Measurements from ENCODE around the gene UBE2D4.
"Not testable (repeated sequence)": the region's sequence is repeated elsewhere in the genome, so short reads cannot be mapped to it uniquely, and the experiment has no call there.

Gene UBE2D4

DNA sequence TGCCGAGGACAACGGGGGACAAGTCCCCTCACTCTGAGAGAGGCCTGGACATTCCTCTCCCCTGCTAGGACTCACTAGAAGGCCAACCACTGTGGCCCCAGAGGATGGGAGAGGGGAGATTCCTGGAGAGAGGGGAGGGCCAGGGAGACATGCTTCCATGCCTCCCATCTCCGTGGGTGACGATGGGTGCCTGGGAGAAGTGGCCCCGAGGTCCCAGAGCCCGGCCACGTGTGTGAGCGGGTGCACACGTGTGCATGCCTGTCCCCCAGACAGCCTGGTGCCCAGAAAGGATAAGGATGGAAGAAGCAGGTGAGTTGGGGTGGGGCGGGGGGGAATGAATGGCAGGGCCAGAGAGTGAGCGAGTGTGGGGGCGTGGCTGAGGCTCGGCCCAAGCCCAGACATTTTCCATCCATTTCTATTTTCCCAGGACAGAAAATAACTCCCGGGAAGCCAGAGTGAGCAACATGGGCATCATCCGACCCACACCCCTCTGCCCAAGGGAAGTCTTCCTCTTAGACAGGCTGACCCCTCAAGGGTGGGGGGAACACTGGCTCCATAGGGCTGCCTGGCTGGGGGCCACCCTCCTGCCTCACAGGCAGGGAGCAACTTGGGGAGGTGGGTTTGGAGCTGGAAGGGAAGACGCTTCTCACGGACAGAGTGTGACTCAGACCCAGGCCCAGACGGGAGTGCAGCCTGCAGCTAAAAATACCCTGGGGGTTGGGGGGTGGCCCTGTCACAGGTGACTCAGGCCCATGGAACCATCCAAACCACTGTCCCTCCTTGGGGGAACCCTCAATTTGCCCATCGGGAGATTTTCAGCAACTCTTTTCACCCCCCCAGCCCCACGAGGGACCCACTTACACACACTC lies 42.2 kb downstream of the UBE2D4 start:
- not testable (repeated sequence) for DNase-seq

DNA sequence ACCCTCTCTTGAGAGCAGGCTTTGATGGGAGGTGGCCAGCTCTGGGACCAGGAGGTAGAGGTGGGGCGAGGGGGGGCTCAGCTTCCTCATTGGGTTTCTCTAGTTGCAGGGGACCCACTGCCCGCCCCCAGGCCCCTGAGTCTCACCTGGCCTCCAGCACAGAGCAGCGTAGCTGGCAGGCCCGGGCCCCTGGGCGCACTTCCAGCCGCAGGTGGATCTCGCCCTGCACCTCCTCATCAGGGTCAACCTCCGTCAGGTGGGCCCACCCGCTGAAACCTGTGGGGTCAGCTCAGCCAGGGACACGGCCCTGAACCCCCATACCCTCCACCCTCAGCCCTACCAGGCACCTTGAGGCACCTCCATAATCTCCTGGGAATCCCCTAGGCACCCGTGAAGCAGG lies 43.4 kb downstream of the UBE2D4 start:
- not testable (repeated sequence) for DNase-seq

DNA sequence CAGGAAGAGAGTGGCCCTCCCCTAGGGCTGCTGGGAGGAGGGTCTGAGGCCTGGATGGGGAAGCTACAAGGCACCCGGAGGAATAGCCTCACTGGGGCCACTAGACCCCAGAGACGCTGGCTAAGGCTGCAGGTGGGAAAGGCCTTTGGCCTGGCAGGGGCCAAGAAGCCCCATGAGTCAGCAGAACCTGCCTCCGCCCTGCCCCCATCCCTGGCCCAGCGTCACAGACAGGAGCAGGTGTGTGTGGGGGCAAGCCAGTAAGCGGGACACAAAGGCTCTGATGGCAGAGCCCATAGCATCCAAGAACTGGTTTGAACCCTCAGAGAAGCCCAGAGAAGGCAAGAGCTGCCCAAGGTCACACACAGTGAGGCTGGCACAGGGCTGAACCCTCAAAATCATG lies 44.5 kb downstream of the UBE2D4 start:
- DNase-seq: not testable (repeated sequence)

DNA sequence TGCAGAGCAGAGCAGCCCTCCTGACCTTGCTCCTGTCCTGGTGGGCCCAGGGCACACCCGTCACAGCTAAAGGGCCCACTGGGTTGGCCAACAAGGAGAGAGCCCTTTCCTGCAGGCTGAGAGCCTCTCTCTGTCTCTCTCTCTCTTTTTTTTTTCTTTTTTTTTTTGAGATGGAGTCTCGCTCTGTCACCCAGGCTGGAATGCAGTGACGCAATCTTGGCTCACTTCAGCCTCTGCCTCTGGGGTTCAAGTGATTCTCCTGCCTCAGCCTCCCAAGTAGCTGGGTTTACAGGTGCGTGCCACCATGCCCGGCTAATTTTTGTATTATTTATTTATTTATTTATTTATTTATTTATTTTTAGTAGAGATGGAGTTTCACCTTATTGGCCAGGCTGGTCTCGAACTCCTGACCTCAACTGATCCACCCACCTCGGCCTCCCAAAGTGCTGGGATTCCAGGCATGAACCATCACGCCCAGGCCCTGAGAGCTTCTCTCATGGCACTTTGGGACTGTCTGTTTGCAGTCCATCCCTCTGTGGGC lies 47.9 kb downstream of the UBE2D4 start:
- not testable (repeated sequence) for DNase-seq

DNA sequence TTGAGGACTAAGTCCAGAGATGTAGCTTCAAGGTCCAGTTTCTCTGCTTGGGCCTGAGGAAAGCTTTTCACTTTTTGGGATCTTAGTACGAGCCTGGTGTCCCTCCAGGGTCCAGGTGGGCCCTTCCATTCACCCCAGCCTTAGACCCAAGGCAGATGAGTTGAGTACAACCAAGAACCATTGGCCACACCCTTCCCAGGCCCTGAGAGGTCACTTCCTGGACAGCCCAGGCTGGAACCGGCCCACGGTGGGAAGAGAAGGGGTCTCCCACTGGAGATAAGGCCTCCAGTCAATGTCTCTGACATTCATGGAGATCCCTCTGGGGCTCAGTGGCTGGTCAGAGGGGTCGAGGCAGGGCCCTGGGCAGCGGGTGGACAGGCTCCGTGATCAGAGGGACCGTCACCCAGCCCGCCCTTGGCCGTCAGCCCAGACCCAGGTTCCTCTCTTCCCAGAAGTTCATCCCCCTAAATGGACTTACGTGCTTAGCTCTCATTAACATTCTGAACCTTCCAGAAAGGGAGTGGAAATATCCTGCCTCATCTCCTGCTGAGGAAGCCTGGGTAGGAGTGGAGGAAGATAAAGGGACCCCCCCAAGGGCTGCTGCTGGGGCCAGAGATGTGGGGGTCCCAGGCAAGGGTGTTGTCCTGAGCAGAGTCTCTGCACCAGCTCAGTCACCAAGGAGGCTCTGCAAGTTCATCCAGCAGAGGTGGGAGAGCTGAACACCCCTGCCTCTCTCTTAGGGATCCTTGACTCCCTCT lies 48.7 kb downstream of the UBE2D4 start:
- DNase-seq: not testable (repeated sequence)

DNA sequence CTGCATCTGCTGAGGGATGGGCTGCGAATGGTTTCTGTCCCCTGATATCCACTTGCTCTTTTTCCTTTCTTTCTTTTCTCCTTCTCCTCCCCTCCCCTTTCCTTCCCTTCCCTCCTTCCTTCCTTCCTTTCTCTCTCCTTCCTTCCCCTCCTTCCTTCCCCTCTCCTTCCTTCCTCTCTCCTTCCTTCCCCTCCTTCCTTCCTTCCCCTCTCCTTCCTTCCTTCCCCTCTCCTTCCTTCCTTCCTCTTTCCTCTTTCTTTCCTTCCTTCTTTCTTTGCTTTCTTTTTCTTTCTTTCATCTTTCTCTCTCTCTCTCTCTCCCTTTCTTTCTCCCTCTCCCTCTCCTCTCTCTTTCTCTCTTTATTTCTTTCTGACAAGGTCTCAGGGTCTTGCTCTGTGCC lies 51.3 kb downstream of the UBE2D4 start:
- DNase-seq: no peak

DNA sequence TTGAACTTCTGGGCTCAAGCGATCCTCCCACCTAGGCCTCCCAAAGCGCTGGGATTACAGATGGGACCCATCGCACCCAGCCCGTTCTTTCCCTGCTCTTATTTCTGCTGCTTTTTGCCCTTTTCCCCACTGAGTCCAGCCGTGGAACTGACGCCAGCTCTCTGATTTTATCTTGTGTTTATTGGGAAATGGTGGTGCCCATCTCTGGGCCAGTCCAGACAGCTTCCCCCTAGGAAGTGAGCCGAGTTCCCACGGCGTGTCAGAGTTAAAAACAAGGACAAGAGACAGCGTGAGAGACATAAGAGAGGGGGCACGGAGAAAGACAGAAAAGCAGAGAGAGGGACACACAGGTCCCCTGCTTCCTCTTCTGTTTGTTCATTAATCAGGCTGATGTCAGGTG lies 51.9 kb downstream of the UBE2D4 start:
- not testable (repeated sequence) for DNase-seq

DNA sequence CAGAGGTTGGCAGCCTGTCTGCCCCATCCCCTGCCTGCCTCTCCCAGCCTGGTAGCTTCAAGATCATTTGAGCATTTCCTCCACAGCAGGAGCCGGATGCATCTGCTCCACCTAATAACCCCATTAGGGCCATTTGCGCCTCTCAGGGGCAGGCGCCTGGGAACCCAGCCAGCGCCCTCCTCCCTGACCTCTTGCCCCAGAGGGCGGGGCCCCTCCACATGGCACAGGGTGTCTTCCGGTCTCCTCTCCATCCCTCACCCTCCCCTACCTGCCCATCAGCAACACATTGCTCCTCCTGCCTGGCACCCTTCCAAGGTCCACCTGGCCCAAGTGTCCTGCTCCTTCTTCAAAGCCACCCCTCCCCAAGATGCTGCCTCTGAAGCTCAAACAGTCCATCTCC lies 56.6 kb downstream of the UBE2D4 start:
- not testable (repeated sequence) for DNase-seq

DNA sequence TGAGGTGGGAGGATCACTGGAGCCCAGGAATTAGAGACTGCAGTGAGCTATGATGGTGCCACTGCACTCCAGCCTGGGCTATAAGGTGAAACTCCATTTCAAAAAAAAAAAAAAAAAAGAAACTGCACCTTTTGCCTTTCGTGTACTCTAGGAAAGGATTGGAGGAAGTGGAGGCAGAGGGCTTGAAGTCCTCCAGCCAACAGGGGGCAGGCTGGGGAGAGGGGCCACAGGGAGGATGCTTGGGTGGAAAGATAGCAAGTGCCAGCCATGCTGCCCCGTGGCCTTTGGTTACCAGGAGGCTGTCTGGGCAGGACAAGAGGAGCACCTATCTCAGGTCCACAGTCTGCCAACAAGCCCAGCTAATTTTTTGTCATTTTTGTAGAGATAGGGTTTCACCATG lies 57.5 kb downstream of the UBE2D4 start:
- not testable (repeated sequence) for DNase-seq

DNA sequence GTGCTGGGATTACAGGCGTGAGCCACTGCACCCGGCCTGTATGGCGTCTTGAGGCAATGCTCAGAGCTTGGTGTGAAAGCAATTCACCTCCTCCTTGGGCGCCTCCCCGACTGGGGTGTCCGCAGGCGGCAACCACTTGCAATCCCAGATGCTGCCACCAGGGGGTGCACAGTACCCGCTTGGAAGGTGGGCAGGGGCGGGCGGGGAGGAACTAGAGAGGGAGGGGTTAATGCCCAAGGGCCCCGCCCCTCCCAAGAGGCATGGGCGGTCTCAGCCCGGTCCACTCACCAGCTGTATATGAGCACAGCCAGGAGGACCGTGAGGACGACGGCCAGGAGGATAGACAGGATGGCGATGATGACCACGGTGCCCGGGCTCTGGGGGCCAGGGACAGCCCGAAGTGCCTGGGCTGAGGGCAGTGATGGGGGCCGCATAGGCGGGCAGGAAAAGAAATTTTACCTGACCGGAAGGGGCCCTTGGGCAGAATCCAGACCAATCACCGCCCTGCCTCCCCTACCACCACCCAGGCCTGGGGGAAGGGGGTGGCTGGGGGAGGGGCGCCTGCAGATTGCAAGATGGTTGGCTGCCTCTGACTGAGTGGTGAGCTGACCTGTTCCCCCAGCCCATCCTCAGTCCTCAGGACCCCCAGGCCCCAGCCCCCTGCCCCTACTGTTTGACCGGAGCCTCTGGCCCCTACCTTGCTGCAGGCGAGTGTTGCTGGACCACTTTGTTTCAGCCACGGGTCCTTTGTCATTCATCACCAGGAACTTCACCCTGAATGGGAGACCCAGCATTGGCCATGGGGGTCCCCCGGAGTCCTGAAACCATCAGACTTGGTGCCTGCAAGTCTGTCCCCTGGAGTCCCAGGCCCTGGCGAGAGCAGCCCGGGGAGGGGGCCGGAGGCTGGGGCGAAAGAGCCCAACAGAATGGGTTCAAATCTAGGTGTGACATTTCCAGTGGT lies 59.9 kb downstream of the UBE2D4 start:
- DNase-seq: not testable (repeated sequence)

DNA sequence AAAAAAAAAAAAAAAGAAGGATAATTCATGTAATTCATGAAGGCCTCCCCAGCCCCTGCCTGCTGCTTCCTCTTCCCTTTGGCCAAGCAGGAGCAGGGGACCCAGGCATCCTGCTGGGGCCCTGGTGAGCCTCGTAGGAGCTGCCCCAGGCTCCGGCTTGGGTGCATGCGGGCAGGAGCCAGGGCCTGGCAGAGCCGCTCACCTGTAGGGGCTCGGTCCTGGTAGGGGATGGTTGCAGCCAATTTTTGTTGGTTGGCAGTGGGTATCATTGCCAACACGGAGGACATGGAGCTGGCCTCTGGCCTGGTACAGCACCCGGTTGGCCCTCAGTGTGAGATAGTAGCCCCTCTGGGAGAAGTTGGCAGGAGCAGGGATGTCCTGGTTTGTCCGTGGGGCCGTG lies 61.2 kb downstream of the UBE2D4 start:
- not testable (repeated sequence) for DNase-seq

DNA sequence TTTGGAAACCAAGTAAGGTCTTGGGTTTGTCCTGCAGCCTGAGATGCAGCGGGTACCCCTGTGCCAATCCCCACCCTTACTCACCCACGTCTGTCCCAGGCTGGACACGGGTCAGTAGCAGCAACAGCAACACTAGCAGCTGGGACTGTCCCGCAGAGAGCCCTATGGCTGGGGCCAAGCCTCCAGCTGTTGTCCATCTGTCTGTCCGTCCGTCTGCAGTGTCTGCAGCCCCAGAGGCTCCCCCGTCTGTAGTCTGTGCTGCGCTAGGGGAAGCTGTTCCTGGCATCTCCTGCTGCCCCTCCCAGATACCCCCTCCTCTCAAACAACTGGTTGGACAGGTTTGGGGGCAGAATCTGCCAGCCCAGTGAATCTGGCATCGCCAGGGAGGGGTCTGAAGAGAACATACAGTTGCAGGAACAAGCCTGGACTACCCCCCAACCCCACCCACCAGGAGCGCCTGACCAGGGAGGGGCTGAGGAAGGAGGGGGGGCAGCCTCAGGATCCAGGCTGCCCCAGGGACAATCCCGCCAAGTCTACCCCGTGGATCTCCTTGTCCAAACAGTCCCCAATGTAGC lies 63.9 kb downstream of the UBE2D4 start:
- DNase-seq: not testable (repeated sequence)

DNA sequence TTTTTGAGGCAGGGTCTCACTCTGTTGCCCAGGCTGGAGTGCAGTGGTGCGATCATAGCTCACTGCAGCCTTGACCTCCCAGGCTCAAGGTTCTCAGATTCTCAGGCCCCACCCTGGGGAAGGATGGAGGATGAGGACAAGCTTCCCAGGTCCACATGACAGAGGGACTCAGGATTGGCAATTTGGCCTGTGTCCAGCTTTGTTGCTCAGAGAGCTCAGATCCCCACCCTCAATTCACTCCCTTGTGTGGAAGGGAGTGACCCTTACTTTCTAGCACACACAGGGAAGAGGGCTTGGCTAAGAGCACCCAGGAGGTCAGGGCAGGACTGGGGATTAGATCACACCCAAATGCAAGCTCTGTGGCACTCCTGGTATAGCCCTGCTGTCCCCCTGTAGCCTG lies 64.6 kb downstream of the UBE2D4 start:
- DNase-seq: not testable (repeated sequence)

DNA sequence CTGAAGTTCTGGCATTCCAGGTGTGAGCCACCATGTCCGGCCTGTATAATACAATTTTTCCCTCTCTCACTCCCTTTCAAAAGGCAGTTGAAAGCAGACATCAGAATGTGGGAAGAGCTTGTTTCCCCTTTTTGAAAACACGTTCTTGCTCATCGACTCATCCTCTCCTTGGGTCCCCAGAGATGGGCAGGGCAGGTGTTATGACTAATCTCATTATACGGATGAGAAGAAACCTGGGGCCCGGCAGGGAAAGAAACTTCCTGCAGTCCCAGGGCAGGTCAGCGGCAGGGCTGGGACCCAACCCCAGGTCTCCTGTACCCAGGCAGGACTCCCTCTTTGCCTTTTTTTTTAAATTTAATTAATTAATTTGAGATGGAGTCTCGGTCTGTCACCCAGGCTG lies 66.7 kb downstream of the UBE2D4 start:
- not testable (repeated sequence) for DNase-seq

DNA sequence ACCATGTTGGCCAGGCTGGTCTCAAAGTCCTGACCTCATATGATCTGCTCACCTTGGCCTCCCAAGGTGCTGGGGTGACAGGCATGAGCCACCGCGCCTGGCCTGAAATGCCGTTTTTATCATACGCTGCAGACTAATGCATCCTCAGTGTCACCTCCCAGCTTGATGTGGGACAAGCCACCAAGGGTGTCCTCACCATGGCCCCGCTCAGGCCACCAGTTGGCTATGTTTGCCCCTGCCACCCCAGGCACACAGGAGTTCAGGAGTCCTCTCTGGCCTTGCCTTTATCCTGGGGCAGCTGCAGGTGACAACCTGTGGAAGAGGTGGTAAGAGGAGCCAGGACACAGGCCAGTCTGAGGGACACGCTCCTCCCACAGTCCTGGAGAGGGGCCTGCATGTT lies 68.4 kb downstream of the UBE2D4 start:
- DNase-seq: not testable (repeated sequence)

DNA sequence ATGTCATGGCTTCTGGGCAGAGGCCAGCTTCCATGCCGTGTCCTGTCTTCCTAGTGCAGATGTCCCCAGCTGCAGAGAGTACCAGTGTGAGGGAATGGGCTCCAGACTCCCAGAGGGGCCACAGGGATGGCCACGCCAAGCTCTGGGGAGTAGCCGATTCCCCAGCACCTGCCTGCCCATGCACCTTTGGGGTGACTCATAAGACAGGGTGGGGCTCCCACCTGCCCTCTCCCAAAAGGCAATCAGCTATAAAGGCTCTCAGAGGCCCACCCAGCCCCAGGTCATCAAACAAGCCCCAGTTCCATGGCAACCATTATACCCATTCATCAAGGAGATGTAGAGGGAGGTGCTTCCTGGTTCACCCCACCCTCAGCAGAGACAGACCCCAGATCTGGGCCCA lies 71.3 kb downstream of the UBE2D4 start, which contains the start of gene SPDYE1:
TSS of gene SPDYE1 (plus strand) at position 366 of the 400 bp plus-strand sequence. CDS start 2,053 bp downstream, outside the sequence.
- DNase-seq: not testable (repeated sequence)

Measured in NCI-H510A (cell line).